NB4 (cell line): Measurements from ENCODE around the gene EPS15.

ENCODE experiments used
- CTCF ChIP-seq: IDR thresholded peaks from one replicate; pipeline ENCODE4 v1.5.1; 2012; ENCODE audit warnings: low read depth, low read length
- MAX ChIP-seq: IDR thresholded peaks from 2 replicates; pipeline ENCODE4 v1.6.1; 2011; ENCODE audit warnings: low read depth, low read length
- MYC ChIP-seq: IDR thresholded peaks from 2 replicates; pipeline ENCODE4 v1.6.1; 2011; ENCODE audit warnings: low read depth, low read length
- POLR2A ChIP-seq: IDR thresholded peaks from 2 replicates; pipeline ENCODE4 v1.6.1; 2011; ENCODE audit warnings: mild to moderate bottlenecking; ENCODE audit not compliant: insufficient read length; ENCODE audit errors: extremely low read depth

- no peak for TF ChIP-seq POLR2A
- no peak for TF ChIP-seq CTCF
- TF ChIP-seq MAX = no peak
- TF ChIP-seq MYC = no peak
Observed at GRCh38 chr1:51305371-51305823, 213.7 kb downstream of the EPS15 start.
